Cardiac muscle cell (in vitro differentiated cells and primary cell): Measurements from ENCODE around the gene METTL1. TPM values are rescaled to one million over a fixed set of nuclear protein-coding genes. Genes with fewer than 3 reads are reported as not detected.

Experiments used
- DNase-seq, 2 donors: peaks; one replicate each; pipeline versions ENCODE4 v3.0.0 to v3.0.0-alpha.2; 2010 to 2017; ENCODE audit warnings: low read depth in 1 of 2, low spot score in 1 of 2
- H3K27ac ChIP-seq: fragments of 200-600 bp; sonication (generic); 2 replicates; pipeline ENCODE4 v1.5.1; 2016
- H3K27me3 ChIP-seq: fragments of 200-600 bp; sonication (generic); 2 replicates; pipeline ENCODE4 v1.6.0; 2016; ENCODE audit warnings: control low read depth
- H3K36me3 ChIP-seq: fragments of 200-600 bp; sonication (generic); 2 replicates; pipeline ENCODE4 v1.5.1; 2016; ENCODE audit warnings: control low read depth
- H3K4me1 ChIP-seq: fragments of 200-600 bp; sonication (generic); 2 replicates; pipeline ENCODE4 v1.8.1; 2017; ENCODE audit warnings: low read depth, mild to moderate bottlenecking, mixed run types
- H3K4me3 ChIP-seq: fragments of 200-600 bp; sonication (generic); 2 replicates; pipeline ENCODE4 v1.5.1; 2016; ENCODE audit warnings: mild to moderate bottlenecking
- H3K9me3 ChIP-seq: fragments of 200-600 bp; sonication (generic); 2 replicates; pipeline ENCODE4 v1.5.1; 2017; ENCODE audit warnings: low read depth, mild to moderate bottlenecking, control low read depth
- polyA plus RNA-seq: library from polyadenylated mRNA; unstranded; fragments of >200 nt; fragmentation: Nextera tagmentation; extraction: Ambion mirVana; gene quantifications from 2 replicates; pipeline ENCODE4 v1.2.1, GENCODE V29; 2016
- total RNA-seq: library from RNA; depleted of rRNA; stranded (reverse); fragments of >200 nt; gene quantifications from 2 replicates; pipeline ENCODE4 v1.2.3, GENCODE V29; 2016
- TF ChIP-seq, protein P1 (sequence below): IDR thresholded peaks from 2 replicates; pipeline ENCODE4 v1.5.1; 2012; ENCODE audit warnings: low read depth, mild to moderate bottlenecking, low read length

Gene METTL1
- total and polyA plus RNA-seq, 2 experiments from 2014 or later, result 8.1 to 21.6 TPM

DNA sequence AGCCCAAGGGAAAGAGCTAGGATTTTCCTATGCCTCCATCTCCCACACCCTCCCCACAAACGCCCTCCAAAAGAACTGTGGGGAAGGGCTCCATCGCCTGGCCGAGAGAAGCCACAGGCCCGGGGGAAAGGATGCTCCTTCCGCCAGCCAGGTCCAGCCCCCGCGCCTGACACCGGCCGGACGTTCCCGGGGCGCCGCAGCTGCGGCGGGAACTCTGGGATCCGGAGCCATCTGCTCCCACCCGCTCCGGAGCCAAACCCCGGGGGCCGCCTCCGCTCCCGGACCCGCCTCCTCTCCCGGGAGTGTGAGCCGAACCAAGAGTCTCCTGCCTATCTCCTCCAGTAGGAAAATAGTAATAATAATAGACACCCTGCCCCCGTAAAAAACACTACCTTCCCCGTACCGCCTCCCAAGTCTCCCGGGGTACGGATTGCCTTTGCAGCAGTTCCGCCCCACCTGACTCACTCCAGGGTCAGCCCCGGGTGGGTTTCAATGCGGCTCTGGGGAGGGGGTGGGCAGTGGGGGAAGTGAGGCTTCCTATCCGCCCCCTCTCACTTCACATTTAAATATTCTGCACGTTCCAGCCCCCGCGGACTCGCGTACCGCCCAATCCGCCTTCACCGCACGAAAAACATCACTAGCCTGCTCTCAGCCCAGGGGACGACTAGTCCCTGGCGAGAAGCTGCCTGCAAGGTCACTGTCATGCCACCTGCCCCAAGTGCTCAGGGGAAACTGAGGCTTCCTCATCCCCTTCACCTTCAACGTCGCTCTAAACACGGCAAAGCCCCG lies 35.8 kb downstream of the METTL1 start:
- TF ChIP-seq, protein P1, sequence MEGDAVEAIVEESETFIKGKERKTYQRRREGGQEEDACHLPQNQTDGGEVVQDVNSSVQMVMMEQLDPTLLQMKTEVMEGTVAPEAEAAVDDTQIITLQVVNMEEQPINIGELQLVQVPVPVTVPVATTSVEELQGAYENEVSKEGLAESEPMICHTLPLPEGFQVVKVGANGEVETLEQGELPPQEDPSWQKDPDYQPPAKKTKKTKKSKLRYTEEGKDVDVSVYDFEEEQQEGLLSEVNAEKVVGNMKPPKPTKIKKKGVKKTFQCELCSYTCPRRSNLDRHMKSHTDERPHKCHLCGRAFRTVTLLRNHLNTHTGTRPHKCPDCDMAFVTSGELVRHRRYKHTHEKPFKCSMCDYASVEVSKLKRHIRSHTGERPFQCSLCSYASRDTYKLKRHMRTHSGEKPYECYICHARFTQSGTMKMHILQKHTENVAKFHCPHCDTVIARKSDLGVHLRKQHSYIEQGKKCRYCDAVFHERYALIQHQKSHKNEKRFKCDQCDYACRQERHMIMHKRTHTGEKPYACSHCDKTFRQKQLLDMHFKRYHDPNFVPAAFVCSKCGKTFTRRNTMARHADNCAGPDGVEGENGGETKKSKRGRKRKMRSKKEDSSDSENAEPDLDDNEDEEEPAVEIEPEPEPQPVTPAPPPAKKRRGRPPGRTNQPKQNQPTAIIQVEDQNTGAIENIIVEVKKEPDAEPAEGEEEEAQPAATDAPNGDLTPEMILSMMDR, result peak; percentile 40
- H3K27me3 ChIP-seq, result peaks cover 100% of the 10 kb centered on the region
- no peaks in the 10 kb centered on the region for H3K9me3 ChIP-seq
- no peak overlapping the region for H3K27ac ChIP-seq
- peaks cover 5% of the 10 kb centered on the region for H3K4me1 ChIP-seq
- DNase-seq, result peak; percentile 44 to 49
- no peak overlapping the region for H3K4me3 ChIP-seq
- no peaks in the 10 kb centered on the region for H3K36me3 ChIP-seq

DNA sequence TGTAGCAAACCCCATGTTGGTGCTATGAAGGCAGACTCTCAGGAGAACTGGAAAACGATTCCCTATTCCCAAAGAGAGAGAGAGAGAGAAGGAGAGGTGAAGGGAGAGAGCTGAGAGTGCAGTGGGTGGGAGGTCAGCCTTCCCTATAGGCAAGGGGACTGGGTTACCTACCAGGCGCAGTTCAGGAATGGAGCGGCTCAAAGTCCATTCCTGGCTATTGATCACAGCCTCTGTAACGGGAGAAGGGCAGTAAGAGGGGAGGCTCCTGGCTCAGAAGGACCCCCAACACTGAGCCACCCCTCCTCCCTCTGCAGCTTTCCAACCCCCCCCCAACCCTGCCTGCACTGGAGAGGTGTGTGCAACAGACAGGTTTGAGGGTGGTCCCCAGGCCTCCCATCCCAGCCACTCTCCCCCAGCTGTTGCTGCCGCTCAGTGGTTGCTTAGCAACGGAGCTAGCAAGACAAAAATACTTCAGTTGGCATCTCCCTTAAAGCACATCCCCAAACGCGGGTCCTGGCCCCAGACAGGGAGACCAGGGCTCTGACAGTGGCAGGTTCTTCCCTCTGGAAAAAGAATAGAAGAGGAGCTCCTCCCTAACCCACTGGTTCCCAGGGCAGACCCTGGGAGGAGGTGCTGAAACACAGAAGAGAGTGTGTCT lies 36.6 kb downstream of the METTL1 start:
- no peak for DNase-seq

DNA sequence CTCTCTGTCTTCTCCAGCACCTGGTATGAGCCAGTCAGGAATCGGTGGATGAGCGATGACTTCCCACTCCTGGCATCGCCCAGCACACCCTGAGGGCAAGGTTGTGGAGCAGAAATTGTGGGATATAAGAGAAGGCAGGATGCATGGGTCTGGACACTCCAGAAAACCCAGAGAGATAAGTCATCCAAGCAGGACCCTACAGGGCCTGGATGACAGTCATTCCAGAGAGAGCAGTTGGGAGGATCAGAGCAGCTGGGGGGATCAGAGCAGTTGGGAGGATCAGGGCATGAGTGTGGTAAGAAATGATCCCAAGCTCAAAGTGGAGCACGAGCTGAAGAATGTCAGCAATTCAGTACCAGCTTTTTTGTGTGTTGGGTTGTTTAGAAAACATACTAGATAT lies 37.3 kb downstream of the METTL1 start:
- H3K27ac ChIP-seq, result no peak overlapping the region
- TF ChIP-seq, protein P1, result no peak
- no peak for DNase-seq
- H3K4me3 ChIP-seq, result no peak overlapping the region
- peaks cover 5% of the 10 kb centered on the region for H3K4me1 ChIP-seq
- no peaks in the 10 kb centered on the region for H3K9me3 ChIP-seq
- H3K36me3 ChIP-seq, result no peaks in the 10 kb centered on the region
- H3K27me3 ChIP-seq, result peaks cover 100% of the 10 kb centered on the region

More for the DNA sequence above, 36.6 kb downstream of the METTL1 start:
- no peak overlapping the region for H3K4me3 ChIP-seq
- no peaks in the 10 kb centered on the region for H3K36me3 ChIP-seq
- H3K9me3 ChIP-seq, result no peaks in the 10 kb centered on the region
- peaks cover 5% of the 10 kb centered on the region for H3K4me1 ChIP-seq
- TF ChIP-seq, protein P1, result no peak
- no peak overlapping the region for H3K27ac ChIP-seq
- peaks cover 100% of the 10 kb centered on the region for H3K27me3 ChIP-seq

DNA sequence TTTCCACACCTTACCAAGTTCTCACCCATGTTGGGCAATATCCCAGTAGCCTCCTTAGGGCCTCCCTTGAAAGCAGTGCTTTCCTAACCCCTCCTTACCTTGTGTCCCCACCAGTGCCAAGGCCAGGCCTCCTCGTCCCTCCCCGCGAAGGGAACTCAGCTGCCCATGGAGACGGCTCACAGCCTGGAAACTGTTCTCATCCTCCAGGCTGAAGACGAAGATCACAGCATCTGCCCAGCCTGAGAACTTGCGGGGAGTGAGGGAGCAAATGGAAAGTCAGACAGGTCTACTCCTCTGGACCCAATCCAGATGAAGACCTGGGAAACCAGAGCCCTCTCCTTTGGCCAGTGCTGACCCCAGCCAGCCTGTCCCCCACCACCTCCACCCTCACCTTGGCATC lies 38.0 kb downstream of the METTL1 start:
- H3K9me3 ChIP-seq, result no peaks in the 10 kb centered on the region
- TF ChIP-seq, protein P1, result no peak
- H3K4me3 ChIP-seq, result no peak overlapping the region
- H3K27ac ChIP-seq, result no peak overlapping the region
- no peak for DNase-seq
- peaks cover 99% of the 10 kb centered on the region for H3K27me3 ChIP-seq
- no peaks in the 10 kb centered on the region for H3K36me3 ChIP-seq
- H3K4me1 ChIP-seq, result peaks cover 5% of the 10 kb centered on the region

DNA sequence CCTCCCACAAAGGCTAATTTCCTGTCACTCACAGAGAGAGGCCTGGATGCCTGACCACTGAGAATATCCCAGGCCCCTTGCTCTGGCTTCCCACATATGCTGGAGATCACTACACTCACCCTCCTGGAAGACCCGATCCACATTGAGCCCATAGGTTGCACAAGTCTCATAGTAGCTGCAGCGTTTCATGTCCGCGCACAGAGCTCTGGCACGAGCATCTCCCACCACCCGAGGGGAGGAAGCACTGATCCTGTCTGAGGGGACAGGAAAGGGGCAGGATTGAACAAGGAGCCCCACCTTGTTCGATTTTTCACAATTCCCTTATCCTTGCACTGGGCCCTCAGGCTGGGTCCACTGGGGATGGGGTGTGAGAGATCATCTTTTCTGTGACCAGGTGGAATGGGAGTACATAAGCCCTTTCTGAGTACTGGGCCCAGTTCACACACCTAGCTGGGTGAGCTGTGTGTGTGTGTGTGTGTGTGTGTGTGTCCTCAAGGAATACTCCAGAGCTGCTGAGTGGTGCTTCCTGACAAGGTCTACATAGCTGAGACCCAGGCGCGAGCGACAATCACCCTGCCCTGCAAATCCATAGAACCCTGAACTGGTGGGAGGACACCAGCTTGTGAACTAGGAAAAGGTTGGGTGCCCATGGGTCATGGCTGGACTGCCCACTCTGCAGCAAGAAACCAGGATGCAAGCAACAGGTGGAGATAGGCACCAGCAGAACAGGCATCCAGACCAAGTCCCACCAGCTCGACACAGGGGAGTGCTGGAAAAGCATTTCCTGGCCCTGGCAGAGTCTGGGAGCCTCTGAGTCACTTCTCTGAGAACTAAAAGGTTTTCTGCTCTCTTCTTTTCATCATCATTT lies 38.9 kb downstream of the METTL1 start:
- Histone ChIP-seq H3K27ac (no peak overlapping the region), H3K36me3 (no peaks in the 10 kb centered on the region), H3K4me1 (peaks cover 5% of the 10 kb centered on the region), H3K27me3 (peaks cover 99% of the 10 kb centered on the region), H3K9me3 (no peaks in the 10 kb centered on the region), H3K4me3 (no peak overlapping the region)
- TF ChIP-seq, protein P1, result no peak
- no peak for DNase-seq
